SK-N-MC (cell line): ENCODE data around the gene ACTG1.

Source experiments
- DNase-seq: peaks from one replicate; pipeline ENCODE4 v3.0.0-alpha.2; 2011; ENCODE audit warnings: low read depth, low spot score
- H3K27ac ChIP-seq: fragments of 200-600 bp; sonication (generic); 2 replicates; pipeline ENCODE4 v1.5.1; 2016; ENCODE audit warnings: mixed run types
- H3K36me3 ChIP-seq: fragments of 200-600 bp; sonication (generic); 2 replicates; pipeline ENCODE4 v1.6.1; 2017; ENCODE audit warnings: antibody characterized with exemption, low read length, mixed read lengths; ENCODE audit not compliant: insufficient read depth
- H3K4me3 ChIP-seq: fragments of 200-600 bp; sonication (generic); 2 replicates; pipeline ENCODE4 v1.5.1; 2016
- H3K9ac ChIP-seq: fragments of 200-600 bp; sonication (generic); 2 replicates; pipeline ENCODE4 v1.8.0; 2017; ENCODE audit warnings: mixed run types, mixed read lengths; ENCODE audit not compliant: insufficient read length
- H3K9me3 ChIP-seq: fragments of 200-600 bp; sonication (generic); 2 replicates; pipeline ENCODE4 v1.6.1; 2017; ENCODE audit warnings: low read depth, mild to moderate bottlenecking, antibody characterized with exemption, low read length, moderate library complexity, mixed read lengths
- EZH2 ChIP-seq: fragments of 200-600 bp; sonication (generic); IDR thresholded peaks from one replicate; pipeline ENCODE4 v1.6.1; 2017; ENCODE audit warnings: antibody characterized with exemption
- FOXP2 ChIP-seq: optimal IDR thresholded peaks from 2 replicates; pipeline ENCODE3; 2011; ENCODE audit warnings: mild to moderate bottlenecking, moderate library complexity; ENCODE audit not compliant: insufficient read depth; ENCODE audit errors: extremely low read length, control extremely low read depth
- POLR2AphosphoS5 ChIP-seq: IDR thresholded peaks from 2 replicates; pipeline ENCODE4 v1.6.1; 2012; ENCODE audit warnings: mild to moderate bottlenecking, low read depth, low read length, borderline replicate concordance

ACTG1 gene

DNA sequence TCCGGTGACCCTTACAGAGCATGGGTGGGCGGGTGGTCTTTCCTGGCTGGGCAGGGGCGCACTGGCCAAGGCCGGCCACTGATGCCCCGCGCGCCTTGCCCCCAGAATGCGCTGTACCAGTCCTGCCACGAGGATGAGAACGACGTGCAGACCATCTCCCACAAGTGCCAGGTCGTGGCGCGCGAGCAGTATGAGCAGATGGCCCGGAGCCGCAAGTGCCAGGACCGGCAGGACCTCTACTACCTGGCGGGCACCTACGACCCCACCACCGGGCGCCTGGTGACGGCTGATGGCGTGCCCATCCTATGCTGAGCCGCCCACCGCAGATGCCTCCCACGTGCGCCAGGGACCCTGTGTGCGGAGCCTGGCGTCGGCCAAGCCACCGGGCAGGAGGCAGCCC is 49.1 kb downstream of the ACTG1 start:
- peaks cover 26% of the 10 kb centered on the region; the same call in 1 of the 2 replicates for H3K36me3 ChIP-seq
- DNase-seq = no peak
- H3K9me3 ChIP-seq = no peaks in the 10 kb centered on the region
- TF ChIP-seq EZH2 (no peak), FOXP2 (no peak), POLR2AphosphoS5 (no peak)
- no peak overlapping the region for H3K27ac ChIP-seq
- no peak overlapping the region for H3K4me3 ChIP-seq
- no peak overlapping the region for H3K9ac ChIP-seq

DNA sequence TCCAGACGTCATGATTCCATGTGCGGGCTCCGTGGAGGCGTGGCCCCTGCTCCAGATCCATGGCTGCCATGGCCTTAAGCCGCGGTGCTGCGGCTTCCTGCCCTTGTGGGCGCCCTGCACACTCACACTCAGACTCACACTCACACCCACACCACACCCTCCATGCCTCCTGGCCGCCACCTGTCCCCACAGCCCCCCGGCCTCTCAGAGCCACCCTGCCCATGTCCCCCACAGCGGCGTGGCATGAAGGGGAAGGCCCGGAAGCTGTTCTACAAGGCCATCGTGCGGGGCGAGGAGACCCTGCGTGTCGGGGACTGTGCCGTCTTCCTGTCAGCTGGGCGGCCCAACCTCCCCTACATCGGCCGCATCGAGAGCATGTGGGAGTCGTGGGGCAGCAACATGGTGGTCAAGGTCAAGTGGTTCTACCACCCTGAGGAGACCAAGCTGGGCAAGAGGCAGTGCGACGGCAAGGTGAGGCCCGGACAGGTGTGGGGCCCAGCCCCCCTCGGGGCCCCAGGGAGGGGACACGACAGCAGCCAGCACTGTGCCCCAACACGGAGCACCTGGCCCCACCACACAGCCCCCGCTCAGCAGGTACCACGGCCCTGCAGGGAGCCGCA is 50.0 kb downstream of the ACTG1 start:
- TF ChIP-seq FOXP2 = no peak
- no peak for TF ChIP-seq POLR2AphosphoS5
- TF ChIP-seq EZH2 = no peak
- Histone ChIP-seq H3K36me3 (peaks cover 29% of the 10 kb centered on the region; the same call in 1 of the 2 replicates), H3K9me3 (no peaks in the 10 kb centered on the region), H3K9ac (no peak overlapping the region), H3K4me3 (no peak overlapping the region), H3K27ac (no peak overlapping the region)
- DNase-seq = no peak

DNA sequence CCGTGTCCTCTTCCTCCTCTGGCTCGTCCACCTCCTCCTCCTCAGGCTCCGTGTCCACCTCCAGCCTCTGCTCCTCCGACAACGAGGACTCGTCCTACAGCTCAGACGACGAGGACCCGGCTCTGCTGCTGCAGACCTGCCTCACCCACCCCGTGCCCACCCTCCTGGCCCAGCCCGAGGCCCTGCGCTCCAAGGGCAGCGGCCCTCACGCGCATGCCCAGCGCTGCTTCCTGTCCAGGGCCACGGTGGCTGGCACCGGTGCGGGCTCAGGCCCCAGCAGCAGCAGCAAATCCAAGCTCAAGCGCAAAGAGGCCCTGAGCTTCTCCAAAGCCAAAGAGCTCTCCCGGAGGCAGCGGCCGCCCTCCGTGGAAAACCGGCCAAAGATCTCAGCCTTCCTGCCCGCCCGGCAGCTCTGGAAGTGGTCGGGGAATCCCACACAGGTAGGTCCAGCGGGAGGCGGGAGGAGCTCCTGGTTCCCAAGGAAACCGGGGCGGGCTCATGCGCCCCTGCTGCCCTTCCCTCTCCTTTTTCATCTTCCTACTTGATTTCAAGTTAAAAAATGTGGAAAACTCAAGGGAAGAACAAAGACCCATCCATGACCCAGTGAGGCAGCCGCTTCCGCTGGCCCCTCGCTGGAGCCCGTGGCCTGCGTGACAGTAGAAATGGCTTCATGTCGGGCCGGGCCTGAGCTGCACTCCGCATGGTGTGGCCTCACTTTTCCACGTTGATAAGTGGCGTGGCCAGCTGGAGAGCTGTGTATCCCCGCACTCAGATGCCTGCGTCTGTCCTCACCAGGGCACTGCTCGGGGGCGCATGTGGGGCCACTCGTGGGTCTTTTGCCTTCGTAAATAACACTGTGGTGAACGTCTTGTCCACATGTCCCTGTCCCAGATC is 50.7 kb downstream of the ACTG1 start:
- TF ChIP-seq POLR2AphosphoS5 (no peak), FOXP2 (no peak), EZH2 (no peak)
- H3K4me3 ChIP-seq = no peak overlapping the region
- peaks cover 29% of the 10 kb centered on the region; the same call in 1 of the 2 replicates for H3K36me3 ChIP-seq
- no peak overlapping the region for H3K27ac ChIP-seq
- DNase-seq = no peak
- H3K9ac ChIP-seq = no peak overlapping the region
- no peaks in the 10 kb centered on the region for H3K9me3 ChIP-seq

DNA sequence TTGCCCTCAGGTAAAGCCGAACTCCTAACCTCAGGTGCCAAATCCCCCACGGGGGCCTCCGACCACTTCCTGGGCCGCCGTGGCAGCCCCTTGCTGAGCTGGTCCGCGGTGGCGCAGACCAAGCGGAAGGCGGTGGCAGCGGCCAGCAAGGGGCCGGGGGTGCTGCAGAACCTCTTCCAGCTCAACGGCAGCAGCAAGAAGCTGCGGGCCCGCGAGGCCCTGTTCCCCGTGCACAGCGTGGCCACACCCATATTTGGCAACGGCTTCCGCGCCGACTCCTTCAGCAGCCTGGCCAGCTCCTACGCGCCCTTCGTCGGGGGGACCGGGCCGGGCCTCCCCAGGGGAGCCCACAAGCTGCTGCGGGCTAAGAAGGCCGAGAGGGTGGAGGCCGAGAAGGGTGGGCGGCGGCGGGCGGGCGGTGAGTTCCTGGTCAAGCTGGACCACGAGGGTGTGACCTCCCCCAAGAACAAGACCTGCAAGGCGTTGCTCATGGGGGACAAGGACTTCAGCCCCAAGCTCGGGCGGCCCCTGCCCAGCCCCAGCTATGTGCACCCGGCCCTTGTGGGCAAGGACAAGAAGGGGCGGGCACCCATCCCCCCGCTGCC is 51.6 kb downstream of the ACTG1 start:
- no peak overlapping the region for H3K27ac ChIP-seq
- H3K4me3 ChIP-seq = no peak overlapping the region
- TF ChIP-seq EZH2 (no peak), POLR2AphosphoS5 (no peak), FOXP2 (no peak)
- H3K36me3 ChIP-seq = peaks cover 29% of the 10 kb centered on the region; the same call in 1 of the 2 replicates
- no peak for DNase-seq
- H3K9me3 ChIP-seq = no peaks in the 10 kb centered on the region
- no peak overlapping the region for H3K9ac ChIP-seq
